GM19395 (cell line): ENCODE results near the gene SPAG16.

ENCODE experiments used
- ATAC-seq: cut with Tn5 transposase; IDR thresholded peaks from one replicate; pipeline ENCODE4 v1.9.1; 2021; ENCODE audit warnings: mild to moderate bottlenecking, moderate library complexity; ENCODE audit not compliant: unreplicated experiment

Gene SPAG16

GRCh38 chr2:214232271-214232670 is 948.0 kb downstream of the SPAG16 start:
- ATAC-seq = no peak

- ATAC-seq = no peak
Measured at GRCh38 chr2:214233164-214233563, 948.9 kb downstream of the SPAG16 start.

DNA sequence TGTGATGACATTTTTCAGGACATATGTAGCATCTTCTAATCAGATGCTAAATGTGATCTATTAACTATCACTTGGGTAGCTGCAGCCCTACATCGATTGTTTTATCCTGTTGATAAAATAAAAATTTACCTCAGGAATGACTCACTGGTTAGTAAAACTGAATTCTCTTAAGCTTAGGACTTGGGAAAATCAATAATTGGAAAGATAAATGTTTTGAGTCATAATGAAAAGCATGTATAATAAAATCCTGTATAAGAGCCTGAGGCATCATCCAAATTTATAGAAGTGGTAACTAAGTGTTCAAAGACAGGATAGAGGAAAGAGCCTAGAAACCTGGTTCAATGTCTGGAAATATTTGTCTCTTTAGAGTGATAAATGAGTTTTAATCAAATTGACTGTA is 958.5 kb downstream of the SPAG16 start:
- ATAC-seq = no peak

DNA sequence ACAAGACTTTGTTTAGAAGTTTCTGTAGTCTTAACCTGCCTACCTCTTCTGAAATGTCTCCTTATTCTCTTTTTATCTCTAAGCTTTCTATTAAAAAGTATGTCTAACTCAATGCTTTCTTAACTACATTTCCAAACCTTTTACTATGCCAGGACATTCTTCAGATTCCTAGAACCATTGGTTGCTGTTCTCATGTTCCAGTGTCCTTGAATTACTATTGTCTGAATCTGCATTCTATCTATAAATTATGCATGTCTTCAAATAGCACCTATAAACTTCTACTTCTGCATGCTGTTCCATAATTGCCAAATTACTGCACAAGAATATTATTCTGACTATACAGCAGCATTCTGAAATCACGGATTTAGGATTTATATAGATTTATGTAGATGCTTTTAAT is 960.6 kb downstream of the SPAG16 start:
- no peak for ATAC-seq

- ATAC-seq = no peak
Measured at GRCh38 chr2:214246417-214246816, 962.2 kb downstream of the SPAG16 start.

DNA sequence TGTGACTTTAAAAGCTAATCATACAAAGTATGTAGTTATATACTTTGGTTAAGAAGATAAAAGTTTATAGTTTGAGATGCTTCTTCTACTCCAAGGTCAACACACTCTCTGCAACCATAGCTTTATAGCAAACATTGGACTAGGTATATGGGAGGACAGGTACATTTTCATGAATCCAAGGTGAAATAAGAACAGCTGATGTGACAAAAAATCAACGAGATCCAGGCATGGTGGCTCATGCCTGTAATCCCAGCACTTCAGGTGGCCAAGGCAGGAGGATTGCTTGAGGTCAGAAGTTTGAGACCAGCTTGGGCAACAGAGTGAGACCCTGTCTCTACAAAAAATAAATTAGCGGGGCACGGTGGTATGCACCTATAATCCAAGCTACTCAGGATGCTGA is 963.3 kb downstream of the SPAG16 start:
- ATAC-seq = no peak

- no peak for ATAC-seq
Measured at GRCh38 chr2:214255046-214255445, 970.8 kb downstream of the SPAG16 start.

DNA sequence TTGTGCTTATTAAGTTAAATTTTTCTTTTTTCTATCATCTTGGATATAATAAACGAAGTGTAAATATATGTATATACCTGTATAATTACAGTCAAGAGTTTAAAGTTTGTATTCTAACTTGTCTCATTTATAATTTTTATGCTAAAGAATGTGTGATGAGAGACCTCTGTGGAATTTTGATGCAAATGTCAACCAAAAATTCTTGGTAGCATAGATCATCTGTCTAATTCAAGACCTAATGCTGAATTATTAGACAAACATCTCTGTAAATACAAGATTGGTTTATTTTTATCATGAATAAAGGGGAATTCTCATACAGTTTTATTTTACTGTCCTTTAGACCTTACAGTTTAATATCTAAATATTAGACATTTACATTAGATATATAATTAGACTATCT is 977.4 kb downstream of the SPAG16 start:
- no peak for ATAC-seq

DNA sequence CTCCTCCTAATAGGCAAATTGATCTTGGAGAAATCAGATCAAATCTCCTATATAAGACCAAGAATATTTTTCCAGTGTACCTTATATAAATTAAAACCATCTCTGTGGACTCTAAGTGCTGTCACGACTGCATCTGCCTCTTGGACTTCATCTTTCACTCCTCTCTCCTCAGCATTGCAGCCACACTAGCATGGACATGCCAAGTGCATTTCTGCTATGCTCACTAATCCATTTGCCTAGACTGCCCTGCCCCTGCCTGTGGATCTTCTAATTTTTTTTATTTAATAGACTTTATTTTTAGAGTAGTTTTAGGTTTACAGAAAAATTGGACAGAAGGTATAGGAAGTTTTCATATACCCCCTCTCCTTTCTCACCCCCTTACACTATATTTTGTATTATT is 979.9 kb downstream of the SPAG16 start:
- no peak for ATAC-seq

- ATAC-seq = no peak
Measured at GRCh38 chr2:214265991-214266489, 981.8 kb downstream of the SPAG16 start.

- ATAC-seq = no peak
Measured at GRCh38 chr2:214277880-214278279, 993.6 kb downstream of the SPAG16 start.

DNA sequence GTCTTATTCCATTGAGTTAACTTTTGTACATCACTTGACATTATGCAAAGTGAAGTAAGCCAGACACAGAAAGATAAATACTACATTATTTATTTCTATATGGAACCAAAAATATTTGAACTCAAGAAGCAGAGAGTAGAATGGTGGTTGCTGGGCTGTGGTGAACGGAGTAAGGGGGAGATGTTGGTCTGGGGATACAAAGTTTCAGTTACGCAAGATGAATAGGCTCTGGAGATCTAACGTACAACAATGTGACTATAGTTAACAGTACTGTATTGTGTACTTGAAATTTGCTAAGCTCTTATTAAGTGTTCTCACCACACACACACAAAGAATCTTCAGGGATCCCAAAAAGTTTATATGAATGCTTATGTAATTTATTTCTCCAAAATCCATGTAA is 1001.7 kb downstream of the SPAG16 start:
- ATAC-seq = no peak

DNA sequence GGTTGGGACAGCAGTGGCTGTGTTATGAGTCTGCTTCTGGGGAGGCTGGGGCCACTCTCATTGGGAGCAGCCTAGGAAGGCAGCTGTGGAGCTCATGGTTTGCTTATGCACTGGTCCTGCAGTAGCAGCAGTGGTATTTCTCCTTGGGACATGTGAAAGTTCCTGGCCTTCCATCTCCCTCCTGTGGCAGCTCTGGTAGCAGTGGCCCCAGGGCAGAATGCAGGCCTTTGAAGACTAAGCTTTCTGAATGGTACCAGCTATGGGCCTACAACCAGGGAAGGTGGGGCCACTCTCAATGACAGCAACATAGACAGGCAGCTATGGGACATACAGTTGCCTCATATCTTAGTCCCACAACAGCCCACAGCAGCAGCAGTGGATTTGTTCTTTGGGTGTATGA is 1009.3 kb downstream of the SPAG16 start:
- ATAC-seq = no peak

- ATAC-seq = no peak
Measured at GRCh38 chr2:214294426-214294825, 1010.2 kb downstream of the SPAG16 start.

GRCh38 chr2:214297423-214297822 is 1013.2 kb downstream of the SPAG16 start:
- ATAC-seq = no peak

- peak; percentile 59 for ATAC-seq
Measured at GRCh38 chr2:214310319-214310718, 1026.1 kb downstream of the SPAG16 start.

- ATAC-seq = peak; percentile 57
Measured at GRCh38 chr2:214311031-214311533, 1026.8 kb downstream of the SPAG16 start.

DNA sequence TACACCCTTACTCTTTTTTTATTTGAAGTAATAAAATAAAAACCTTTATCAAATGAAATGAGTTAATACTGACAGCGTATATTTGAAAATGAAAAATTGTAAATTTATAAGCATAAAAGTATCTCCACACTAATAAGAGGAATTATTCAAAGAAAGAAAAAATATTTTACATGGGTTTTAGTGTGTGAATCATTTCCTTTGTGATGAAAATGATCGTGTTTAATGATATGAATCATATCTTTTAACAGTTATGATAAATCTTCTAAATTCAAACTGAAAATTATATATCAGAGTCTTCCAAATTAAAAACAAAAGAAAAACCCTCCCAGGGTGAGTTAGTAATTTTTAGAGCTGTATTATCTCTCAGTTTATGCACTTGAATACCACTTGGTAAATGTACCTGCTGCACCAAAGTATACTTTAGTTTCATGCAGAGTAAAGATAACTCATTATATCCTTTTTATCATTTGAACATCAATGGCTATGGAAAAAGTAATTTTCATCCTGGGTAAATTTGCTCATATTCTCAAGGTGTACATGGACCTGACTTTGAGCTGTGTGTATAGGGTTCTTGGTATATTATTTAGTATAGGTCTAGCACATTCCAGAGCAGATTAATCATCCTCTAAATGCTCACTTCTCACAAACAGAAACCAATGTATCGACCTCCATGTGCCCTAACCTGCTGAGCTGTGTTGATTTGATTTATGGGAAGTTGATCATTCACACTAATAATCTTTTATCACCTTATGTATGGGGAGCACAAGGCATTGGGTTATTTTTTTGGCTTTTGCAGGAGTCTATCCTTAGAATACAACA is 1027.9 kb downstream of the SPAG16 start:
- no peak for ATAC-seq

GRCh38 chr2:214315324-214315723 is 1031.1 kb downstream of the SPAG16 start:
- ATAC-seq = no peak

- ATAC-seq = no peak
Measured at GRCh38 chr2:214320211-214320610, 1035.9 kb downstream of the SPAG16 start.

DNA sequence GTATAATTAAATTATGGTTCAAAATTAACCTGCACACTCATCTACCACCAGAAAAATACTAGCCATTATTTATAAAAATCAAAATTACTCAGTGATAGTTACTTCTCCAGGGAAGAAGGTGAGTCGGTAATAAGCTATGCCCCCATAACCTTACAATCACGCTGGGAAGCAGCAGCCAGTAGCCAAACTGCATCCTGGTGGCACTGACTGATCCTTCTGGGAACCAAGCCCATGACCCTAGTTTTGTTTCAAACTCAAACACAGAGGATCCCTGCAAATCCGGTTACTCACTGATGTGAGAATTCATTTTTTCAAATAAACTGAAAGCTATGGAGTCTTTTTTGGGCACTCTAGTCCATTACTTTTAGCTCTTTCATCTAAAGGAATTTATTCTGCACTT is 1038.4 kb downstream of the SPAG16 start:
- ATAC-seq = no peak

DNA sequence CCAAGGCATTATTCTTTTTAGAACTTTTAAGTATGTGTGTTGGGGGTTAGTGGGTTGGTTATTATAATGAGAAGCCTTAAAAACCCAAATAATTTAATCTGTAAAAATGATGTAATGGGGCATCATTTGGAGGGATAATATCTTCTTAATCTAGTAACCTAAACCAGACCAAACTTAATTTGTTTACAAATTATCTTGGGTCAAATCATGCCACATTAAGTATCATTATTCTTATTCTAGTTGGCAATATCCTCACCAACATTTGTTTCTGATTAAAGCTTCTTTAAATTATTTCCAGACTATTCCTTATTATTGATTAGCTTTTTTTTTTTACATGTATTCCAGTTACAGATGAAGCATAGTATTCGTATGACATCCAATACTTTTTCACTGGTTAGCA is 1041.1 kb downstream of the SPAG16 start:
- no peak for ATAC-seq

- no peak for ATAC-seq
Measured at GRCh38 chr2:214328941-214329340, 1044.7 kb downstream of the SPAG16 start.
